HG02588 (cell line): ENCODE results near the gene LCN15.
A peak's percentile ranks its signal among the peaks of the same experiment; 100 is the strongest.
"Not testable (repeated sequence)": the region's sequence is repeated elsewhere in the genome, so short reads cannot be mapped to it uniquely, and the experiment has no call there.

Source experiments
- ATAC-seq: cut with Tn5 transposase; IDR thresholded peaks from one replicate; pipeline ENCODE4 v1.9.1; 2021; ENCODE audit warnings: mild to moderate bottlenecking, moderate library complexity; ENCODE audit not compliant: unreplicated experiment

The LCN15 gene

DNA sequence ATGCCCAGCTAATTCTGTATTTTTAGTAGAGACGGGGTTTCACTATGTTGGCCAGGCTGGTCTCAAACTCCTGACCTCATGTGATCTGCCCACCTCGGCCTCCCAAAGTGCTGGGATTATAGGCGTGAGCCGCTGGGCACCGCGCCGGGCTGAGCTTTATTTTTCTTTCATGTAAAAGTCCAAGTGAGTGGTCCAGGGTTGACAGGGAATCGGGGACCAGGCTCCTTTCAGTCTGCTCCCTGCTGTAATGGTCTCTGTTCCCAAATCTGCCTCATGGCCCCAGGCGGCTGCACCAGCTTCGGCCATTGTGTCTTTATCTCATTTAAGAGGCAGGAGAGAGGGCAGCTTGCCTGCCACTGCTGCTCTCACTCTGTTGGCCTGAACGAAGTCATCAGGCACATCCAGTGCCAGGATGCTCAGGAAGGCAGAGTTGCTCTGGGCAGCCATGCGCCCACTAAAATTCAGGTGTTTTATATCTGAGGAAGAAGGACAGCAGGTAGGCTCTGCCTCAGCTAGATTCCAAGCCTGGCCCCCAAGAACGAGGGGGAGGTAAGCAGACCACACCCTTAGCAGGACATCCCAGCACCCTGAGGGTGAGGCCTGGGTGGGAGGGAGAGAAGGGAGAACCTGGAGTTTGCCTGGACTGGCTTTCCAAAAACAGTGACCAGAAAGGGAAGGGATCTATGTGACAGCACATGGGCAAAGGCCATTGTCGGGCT is 30.1 kb upstream of the LCN15 start:
- ATAC-seq: no peak

- ATAC-seq: no peak
Observed at GRCh38 chr9:136793086-136793946, 29.0 kb upstream of the LCN15 start.

DNA sequence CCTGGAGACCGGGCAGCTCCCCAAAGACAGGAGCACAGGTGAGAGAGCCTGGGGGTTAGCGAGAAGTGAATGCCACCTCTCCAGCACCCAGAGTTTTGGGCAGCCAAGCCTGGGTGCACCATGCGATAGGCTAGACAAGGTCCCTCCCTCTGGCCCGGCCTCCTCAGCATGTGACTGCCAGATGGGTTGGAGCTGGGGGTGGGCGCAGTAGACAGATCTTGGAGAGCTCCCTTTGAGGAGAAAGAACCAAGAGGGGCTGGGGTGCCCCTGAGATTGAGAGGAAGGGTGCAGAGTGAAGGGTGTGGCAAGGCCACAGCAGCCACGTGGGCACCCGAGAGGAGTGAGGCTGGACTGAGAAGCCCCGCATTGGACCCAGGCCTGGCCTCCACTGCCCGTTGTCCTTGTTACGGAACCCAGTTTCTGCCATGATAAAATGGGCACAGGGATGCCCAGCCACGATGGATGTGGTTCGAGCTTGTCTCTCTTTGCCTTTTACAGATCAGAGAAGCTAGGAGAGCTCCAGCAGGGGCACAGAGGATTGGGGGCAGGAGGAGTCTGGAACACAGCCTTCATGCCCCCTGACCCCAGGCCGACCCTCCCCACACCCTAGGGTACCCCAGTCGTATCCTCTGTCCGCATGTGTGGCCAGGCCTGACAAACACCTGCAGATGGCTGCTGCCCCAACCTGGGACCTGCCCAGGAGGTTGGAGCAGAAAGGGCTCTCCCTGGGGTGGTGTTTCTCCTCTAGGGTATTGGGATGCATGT is 28.2 kb upstream of the LCN15 start:
- ATAC-seq: no peak

- no peak for ATAC-seq
Observed at GRCh38 chr9:136791516-136792276, 27.4 kb upstream of the LCN15 start.

DNA sequence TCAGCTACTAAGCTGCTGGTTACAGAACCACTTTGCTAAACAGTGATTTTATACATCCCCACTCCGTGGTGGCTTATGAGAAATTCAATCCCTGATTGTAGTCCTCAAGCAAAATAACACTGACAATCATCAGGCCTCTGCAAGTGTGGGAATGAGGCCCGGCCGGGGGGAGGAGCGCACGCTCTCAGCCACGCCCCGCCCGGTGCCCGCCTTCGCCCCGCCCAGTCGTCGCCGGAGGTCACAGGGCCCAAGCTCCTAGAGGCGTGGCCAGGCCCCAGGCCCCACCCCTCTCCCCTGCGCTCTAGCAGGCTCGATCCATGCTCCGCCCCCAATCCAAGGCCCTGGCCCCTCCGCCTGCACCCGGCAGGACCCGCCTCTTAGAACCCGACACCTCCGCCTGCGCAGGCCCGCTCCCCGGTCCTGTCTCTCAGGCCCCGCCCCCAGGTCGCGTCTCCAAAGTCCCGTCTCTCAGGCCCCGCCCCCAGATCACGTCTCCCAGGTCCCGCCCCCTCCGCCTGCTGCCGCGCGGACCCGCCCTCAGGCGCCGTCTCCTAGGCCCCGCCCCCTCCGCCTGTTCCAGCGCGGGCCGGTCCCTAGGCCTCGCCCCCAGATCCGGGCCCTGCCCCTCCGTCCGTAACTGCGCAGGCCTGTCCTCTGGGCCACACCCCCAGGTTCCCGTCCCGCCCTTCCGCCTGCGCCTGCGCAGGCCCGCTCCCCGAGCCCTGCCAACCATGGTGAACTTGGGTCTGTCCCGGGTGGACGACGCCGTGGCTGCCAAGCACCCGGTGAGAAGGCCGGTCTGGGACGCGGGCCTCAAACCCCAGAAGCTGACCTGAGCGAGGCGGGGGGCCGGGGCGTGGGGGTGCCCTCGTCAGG is 26.6 kb upstream of the LCN15 start, which contains the start of gene TMEM141:
Gene TMEM141 (plus strand): TSS at position 705 of the 876 bp plus-strand sequence. CDS start 27 bp downstream, at position 732.
- peak; percentile 79 for ATAC-seq

DNA sequence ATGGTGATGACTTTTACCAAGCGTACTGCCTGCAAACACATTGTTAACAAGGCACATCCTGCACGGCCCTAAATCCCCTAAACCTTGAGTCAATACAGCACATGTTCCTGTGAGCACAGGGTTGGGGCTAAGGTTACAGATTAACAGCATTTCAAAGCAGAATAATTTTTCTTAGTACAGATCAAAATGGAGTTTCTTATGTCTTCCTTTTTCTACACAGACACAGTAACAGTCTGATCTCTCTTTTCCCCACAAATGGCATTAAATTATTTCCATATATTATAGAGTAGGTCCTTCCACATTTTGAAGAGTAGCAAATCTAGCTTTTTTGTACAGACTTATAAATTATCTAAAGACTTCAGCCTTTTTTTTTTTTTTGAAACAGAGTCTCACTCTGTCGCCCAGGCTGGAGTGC is 25.2 kb upstream of the LCN15 start:
- ATAC-seq: no peak

DNA sequence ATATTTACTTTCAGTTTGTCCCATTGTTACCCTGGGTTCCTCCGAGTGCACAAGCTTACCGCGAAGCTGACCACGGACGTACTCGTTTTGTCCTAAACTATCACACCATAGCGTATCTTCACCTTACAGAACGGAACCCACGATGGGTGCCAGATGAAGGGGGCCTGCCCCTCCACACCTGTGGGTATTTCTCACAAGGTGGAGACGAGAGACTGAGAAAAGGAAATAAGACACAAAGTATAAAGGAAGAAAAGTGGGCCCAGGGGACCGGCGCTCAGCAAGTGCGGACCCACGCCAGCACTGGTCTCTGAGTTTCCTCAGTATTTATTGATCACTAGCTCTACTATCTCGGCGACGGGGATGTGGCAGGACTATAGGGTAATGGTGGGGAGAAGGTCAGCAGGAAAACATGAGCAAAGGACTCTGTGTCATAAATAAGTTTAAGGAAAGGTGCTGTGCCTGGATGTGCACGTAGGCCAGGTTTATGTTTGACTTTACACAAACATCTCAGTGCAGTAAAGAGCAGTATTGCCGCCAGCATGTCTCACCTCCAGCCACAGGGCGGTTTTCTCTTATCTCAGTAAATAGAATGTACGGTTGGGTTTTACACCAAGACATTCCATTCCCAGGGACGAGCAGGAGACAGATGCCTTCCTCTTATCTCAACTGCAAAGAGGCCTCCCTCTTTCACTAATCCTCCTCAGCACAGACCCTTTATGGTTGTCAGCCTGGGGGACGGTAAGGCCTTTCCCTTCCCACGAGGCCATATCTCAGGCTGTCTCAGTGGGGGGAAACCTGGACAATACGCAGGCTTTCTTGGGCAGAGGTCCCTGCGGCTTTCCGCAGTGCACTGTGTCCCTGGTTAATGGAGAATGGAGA is 24.6 kb upstream of the LCN15 start:
- not testable (repeated sequence) for ATAC-seq

GRCh38 chr9:136787690-136788400 is 23.5 kb upstream of the LCN15 start:
- ATAC-seq: no peak

- ATAC-seq: not testable (repeated sequence)
Observed at GRCh38 chr9:136786983-136787382, 22.7 kb upstream of the LCN15 start.

DNA sequence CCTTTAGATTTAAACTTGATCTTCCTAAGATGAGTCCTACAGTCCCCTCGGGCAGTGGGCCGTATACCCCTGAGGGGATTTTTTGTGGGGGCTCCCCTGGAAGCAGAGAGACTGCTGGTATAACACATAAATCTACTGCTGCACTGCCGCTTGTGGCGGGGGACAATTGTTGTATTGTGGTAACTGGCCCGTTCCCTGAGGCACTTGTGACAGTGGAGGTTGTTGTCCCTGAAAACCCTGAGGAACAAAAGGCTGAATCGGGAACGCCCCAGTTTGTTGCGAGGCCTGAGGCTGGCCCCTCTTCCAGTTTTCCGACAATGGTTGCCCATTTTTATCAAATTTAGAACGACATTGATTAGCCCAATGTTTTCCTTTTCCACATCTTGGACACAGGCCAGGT is 22.1 kb upstream of the LCN15 start:
- ATAC-seq: no peak

DNA sequence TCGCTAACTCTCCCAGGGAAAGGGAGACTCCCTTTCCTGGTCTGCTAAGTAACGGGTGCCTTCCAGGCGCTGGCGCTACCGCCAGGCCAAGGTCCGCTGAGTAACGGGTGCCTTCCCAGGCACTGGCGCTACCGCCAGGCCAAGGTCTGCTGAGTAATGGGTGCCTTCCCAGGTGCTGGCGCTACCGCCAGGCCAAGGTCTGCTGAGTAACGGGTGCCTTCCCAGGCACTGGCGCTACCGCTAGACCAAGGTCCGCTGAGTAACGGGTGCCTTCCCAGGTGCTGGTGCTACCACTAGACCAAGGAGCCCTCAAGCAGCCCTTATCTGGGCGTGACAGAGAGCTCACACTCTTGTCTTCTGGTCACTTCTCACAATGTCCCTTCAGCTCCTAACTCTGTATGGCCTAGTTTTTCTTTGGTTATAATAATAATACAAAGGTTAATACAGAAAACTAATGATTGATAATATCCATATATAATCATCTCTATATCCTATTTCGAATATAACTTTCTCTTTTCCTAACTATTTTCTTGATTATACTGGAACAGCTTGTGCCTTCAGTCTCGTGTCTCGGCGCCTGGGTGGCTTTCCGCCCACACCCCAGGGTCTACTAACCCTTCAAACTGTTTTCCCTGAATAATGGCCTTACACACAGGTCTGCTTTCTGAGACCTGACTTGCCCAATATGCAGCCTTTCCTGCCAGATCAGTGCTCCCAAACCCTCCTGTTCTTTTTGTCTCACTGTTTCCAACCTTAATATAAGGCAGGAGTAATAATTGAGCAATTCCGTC is 21.4 kb upstream of the LCN15 start:
- ATAC-seq: not testable (repeated sequence)

- no peak for ATAC-seq
Observed at GRCh38 chr9:136784997-136785361, 20.7 kb upstream of the LCN15 start.

DNA sequence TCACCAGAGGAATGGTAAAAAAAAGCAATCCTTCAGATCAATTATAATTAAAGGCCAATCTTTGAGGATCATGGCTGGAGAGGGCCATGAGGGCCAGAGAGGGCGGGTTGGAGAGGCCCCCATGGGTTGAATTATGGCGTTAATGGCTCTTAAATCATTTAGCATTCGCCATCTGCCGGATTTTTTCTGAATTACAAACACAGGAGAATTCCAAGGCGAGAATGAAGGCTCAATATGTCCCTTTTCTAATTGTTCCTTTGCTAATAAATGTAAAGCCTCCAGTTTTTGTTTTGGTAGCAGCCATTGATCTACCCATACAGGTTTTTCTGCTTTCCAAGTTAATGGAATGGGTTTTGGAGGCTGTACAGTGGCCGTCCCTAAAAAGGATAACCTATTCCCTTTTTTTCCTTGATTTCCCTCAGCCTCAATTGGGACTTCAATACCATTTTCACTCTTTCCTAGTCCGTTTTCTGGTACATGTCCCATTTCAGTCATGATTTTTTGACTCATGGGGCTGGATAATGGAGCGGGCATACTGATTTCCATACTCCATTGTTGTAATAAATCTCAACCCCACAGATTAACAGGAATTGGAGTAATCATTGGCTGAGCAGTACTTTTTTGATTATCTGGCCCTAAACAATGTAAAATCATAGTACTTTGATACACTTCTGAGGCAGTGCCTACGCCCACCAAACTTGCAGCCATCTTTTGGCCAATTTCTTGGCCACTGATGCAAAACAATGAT is 20.1 kb upstream of the LCN15 start:
- ATAC-seq: no peak

DNA sequence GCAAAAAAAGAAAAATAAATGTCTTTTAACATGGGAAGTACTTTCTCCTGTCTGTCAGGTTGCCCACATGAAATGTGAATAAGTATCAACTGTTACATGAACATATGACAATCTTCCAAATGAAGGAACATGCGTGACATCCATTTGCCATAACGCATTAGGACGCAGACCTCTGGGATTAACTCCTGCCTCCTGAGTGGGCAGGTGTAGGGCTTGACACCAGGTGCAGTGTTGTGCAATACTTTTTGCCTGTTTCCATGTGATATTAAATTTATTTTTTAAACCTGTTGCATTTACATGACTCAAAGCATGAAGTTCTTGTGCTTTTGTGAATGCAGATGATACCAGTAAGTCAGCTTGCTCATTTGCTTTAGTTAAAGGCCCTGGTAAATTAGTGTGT is 18.1 kb upstream of the LCN15 start:
- ATAC-seq: no peak

- no peak for ATAC-seq
Observed at GRCh38 chr9:136779808-136780207, 15.5 kb upstream of the LCN15 start.

GRCh38 chr9:136777359-136777758 is 13.0 kb upstream of the LCN15 start:
- ATAC-seq: no peak

DNA sequence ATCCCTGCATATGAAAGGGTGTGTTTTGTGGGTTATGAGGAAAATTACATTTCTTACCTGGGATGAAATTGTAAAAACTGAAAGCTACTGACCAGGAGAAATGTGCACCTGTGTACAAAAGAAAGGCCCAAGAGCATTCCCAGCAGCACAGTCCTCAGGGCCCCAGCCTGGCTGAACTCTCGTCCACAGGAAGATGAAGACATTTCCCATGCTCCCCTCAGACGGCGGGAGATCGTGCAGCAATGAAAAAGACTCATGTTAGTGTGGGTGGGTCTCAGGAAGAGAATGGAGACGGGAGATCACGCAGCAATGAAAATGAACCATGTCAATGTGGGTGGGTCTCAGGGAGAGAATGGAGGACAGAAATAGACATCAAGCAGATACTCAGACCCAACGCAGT is 12.6 kb upstream of the LCN15 start:
- no peak for ATAC-seq
